Activated CD8-positive, alpha-beta memory T cell treated with anti-CD3 and anti-CD28 coated beads, Interleukin-2, amount 50 U/mL, for 48 hours (primary cell): ENCODE measurements around the gene STX1A.

Experiments used
- DNase-seq: peaks from one replicate; pipeline ENCODE4 v3.0.0-alpha.2; 2020

STX1A gene

GRCh38 chr7:73706126-73707044, 13.1 kb downstream of the STX1A start:
- peak; percentile 69 for DNase-seq

GRCh38 chr7:73705551-73705920, 13.9 kb downstream of the STX1A start:
- DNase-seq, result no peak

- DNase-seq, result no peak
Observed at GRCh38 chr7:73704640-73705550, 14.6 kb downstream of the STX1A start.

- DNase-seq, result no peak
Observed at GRCh38 chr7:73703757-73704639, 15.5 kb downstream of the STX1A start.

GRCh38 chr7:73703225-73703624, 16.2 kb downstream of the STX1A start:
- DNase-seq, result no peak

- no peak for DNase-seq
Observed at GRCh38 chr7:73702665-73703064, 16.8 kb downstream of the STX1A start.

GRCh38 chr7:73702226-73702625, 17.2 kb downstream of the STX1A start:
- DNase-seq, result no peak

GRCh38 chr7:73701357-73701995, 18.0 kb downstream of the STX1A start:
- no peak for DNase-seq

GRCh38 chr7:73700581-73701134, 18.8 kb downstream of the STX1A start:
- no peak for DNase-seq

- no peak for DNase-seq
Observed at GRCh38 chr7:73700069-73700423, 19.4 kb downstream of the STX1A start.

GRCh38 chr7:73699370-73700068, 19.9 kb downstream of the STX1A start:
- DNase-seq, result no peak

GRCh38 chr7:73698410-73698809, 21.1 kb downstream of the STX1A start:
- DNase-seq, result no peak

- DNase-seq, result no peak
Observed at GRCh38 chr7:73696372-73696771, 23.1 kb downstream of the STX1A start.

- DNase-seq, result no peak
Observed at GRCh38 chr7:73690646-73691045, 28.8 kb downstream of the STX1A start.

- no peak for DNase-seq
Observed at GRCh38 chr7:73688288-73688687, 31.2 kb downstream of the STX1A start.

- no peak for DNase-seq
Observed at GRCh38 chr7:73685311-73685710, 34.2 kb downstream of the STX1A start.

- DNase-seq, result no peak
Observed at GRCh38 chr7:73683788-73684693, 35.4 kb downstream of the STX1A start.

GRCh38 chr7:73683056-73683787, 36.2 kb downstream of the STX1A start, which contains the start of the genes BUD23 and DNAJC30:
BUD23 (plus strand) TSS chr7:73683597; CDS start chr7:73683626, 29 bp downstream.
DNAJC30 (minus strand) TSS chr7:73683453; CDS start chr7:73683423, 30 bp downstream.
- DNase-seq, result peak; percentile 97

GRCh38 chr7:73682745-73683055, 36.8 kb downstream of the STX1A start:
- DNase-seq, result no peak
